Adrenal gland (tissue), 19 donors: ENCODE data around the gene RASSF5. TPM values are rescaled to one million over a fixed set of nuclear protein-coding genes. Genes with fewer than 3 reads are reported as not detected.

Experiments
- DNase-seq, 7 donors: peaks; one replicate each; pipeline ENCODE4 v3.0.0-alpha.2; 2019 to 2020
- H3K27ac ChIP-seq, 5 donors: fragments of 200-600 bp; sonication (generic) in 4 of 5; 1 replicate in 3 of 5; 2 replicates in 2 of 5; pipeline versions ENCODE4 v1.5.1 to v1.8.0; 2016 to 2020; ENCODE audit warnings: mild to moderate bottlenecking in 1 of 5
- H3K27me3 ChIP-seq: fragments of 200-600 bp; 2 replicates; pipeline ENCODE4 v1.8.0; 2021
- H3K36me3 ChIP-seq, 2 donors: fragments of 200-600 bp; replicated peaks in 1 of 2; 1 replicate in 1 of 2; 2 replicates in 1 of 2; pipeline versions ENCODE4 v1.5.1 to v1.8.0; 2018 to 2022
- H3K4me1 ChIP-seq, 2 donors: fragments of 200-600 bp; replicated peaks in 1 of 2; 1 replicate in 1 of 2; 2 replicates in 1 of 2; pipeline versions ENCODE4 v1.5.1 to v1.8.0; 2018 to 2021
- H3K4me3 ChIP-seq, 4 donors: fragments of 200-600 bp; sonication (generic) in 3 of 4; one replicate each; pipeline ENCODE4 v1.5.1; 2016 to 2018
- H3K9me3 ChIP-seq, 3 donors: fragments of 200-600 bp; sonication (generic) in 1 of 3; replicated peaks in 1 of 3; 1 replicate in 2 of 3; 2 replicates in 1 of 3; pipeline versions ENCODE4 v1.5.1 to v1.8.0; 2016 to 2021
- CTCF ChIP-seq, 6 experiments: fragments of 450-650 bp in 4 of 6; fragments of 200-600 bp in 2 of 6; sonication (generic) in 1 of 6; IDR thresholded peaks; 1 replicate in 5 of 6; 2 replicates in 1 of 6; pipeline versions ENCODE4 v1.5.1 to v1.8.0; 2016 to 2021; ENCODE audit warnings: antibody characterized with exemption in 6 of 6, mild to moderate bottlenecking in 2 of 6, moderate library complexity in 1 of 6
- POLR2A ChIP-seq, 2 donors: fragments of 450-650 bp; IDR thresholded peaks; one replicate each; pipeline ENCODE4 v1.6.1; 2017; ENCODE audit warnings: antibody characterized with exemption in 2 of 2, mild to moderate bottlenecking in 2 of 2, moderate library complexity in 1 of 2
- WGBS, 4 donors: extraction: QIAGEN DNeasy Blood & Tissue Kit in 2 of 4; methylation state at CpG; one replicate each; pipeline versions ENCODE4 v1.1.5 to v1.1.7; 2013 to 2017; 5-methylcytosine and 5-hydroxymethylcytosine counted together
- intact Hi-C, 2 donors: fragments of 100-400 bp; cut with DNase I; formaldehyde crosslinking; loops; one replicate each; pipeline versions ENCODE4 v1.14.1 to v1.15.0; 2022 to 2023
- long read RNA-seq, 10 donors: library from polyadenylated mRNA in 3 of 10; unstranded in 2 of 10; stranded (forward) in 1 of 10; transcript quantifications; one replicate each; pipeline ENCODE4 v2.0.0 and lab custom pipeline, GENCODE V29; 2021 to 2026
- polyA plus RNA-seq, 3 donors: library from polyadenylated mRNA; stranded (reverse); fragments of 200-250 nt in 2 of 3; fragments of 350-450 nt in 1 of 3; fragmentation: Illumina TruSeq in 1 of 3; extraction: RNeasy Lipid Tissue Mini Kit (QIAGEN cat#74804) in 1 of 3; gene quantifications; one replicate each; pipeline ENCODE4 v1.2.3, GENCODE V29; 2013 to 2014
- total RNA-seq, 9 donors: library from RNA; depleted of rRNA in 4 of 9; stranded (reverse); fragments of >200 nt in 4 of 9; fragments of 120-200 nt in 1 of 9; fragmentation: NEBNext Ultra II Directional in 1 of 9; extraction: Animal tissue kit (Norgen Biotek cat#: 25700) in 1 of 9; gene quantifications; one replicate each; pipeline versions ENCODE4 v1.1.0 to v1.2.4, GENCODE V29; 2013 to 2023
- donor health status: healthy with polysubstance abuse.
- donor health status: Bipolar disorder and iron deficiency.
- donor health status: DM: yes; HTN: yes; CAD: no.
- donor health status: DM: no; HTN: no; CAD: no.
- donor health status: DM: no; HTN: no; CAD: no.
- donor health status: DM: yes; HTN: yes; CAD: no.

The RASSF5 gene, protein sequence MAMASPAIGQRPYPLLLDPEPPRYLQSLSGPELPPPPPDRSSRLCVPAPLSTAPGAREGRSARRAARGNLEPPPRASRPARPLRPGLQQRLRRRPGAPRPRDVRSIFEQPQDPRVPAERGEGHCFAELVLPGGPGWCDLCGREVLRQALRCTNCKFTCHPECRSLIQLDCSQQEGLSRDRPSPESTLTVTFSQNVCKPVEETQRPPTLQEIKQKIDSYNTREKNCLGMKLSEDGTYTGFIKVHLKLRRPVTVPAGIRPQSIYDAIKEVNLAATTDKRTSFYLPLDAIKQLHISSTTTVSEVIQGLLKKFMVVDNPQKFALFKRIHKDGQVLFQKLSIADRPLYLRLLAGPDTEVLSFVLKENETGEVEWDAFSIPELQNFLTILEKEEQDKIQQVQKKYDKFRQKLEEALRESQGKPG
- total RNA-seq (10 to 100 TPM in 8 of 9 donors, 1 to 10 TPM in 1; 7.1 to 57.9 (median 38.0) TPM), polyA plus RNA-seq (10 to 100 TPM in 2 of 3 donors, 1 to 10 TPM in 1; 9.3 to 25.2 (median 10.4) TPM)
- long read RNA-seq, donor 1, transcript RASSF5-201 (5 exons, 3,496 nt), result major isoform, 5 of 5 reads
- long read RNA-seq, donor 1, partial matches to known transcripts, result 0 of 5 reads
- long read RNA-seq, donor 1, other reads (novel, unspliced or antisense), result 0 of 5 reads
- long read RNA-seq, donor 2, partial matches to known transcripts, result 0 of 2 reads
- long read RNA-seq, donor 2, other reads (novel, unspliced or antisense), result 0 of 2 reads
- long read RNA-seq, donor 3, partial matches to known transcripts, result 0 of 2 reads
- long read RNA-seq, donor 3, other reads (novel, unspliced or antisense), result 0 of 2 reads
- long read RNA-seq, donor 4, transcript RASSF5-201 (5 exons, 3,496 nt), result major isoform, 8 of 12 reads
- long read RNA-seq, donor 4, partial matches to known transcripts, result 0 of 12 reads
- long read RNA-seq, donor 4, other reads (novel, unspliced or antisense), result 4 of 12 reads
- long read RNA-seq, donor 5, transcript RASSF5-201 (5 exons, 3,496 nt), result major isoform, 52 of 96 reads
- long read RNA-seq, donor 5, transcript RASSF5-202 (6 exons, 2,064 nt), result minor isoform, 32 of 96 reads
- long read RNA-seq, donor 5, partial matches to known transcripts, result 2 of 96 reads
- long read RNA-seq, donor 5, other reads (novel, unspliced or antisense), result 9 of 96 reads
- long read RNA-seq, donor 6, partial matches to known transcripts, result 0 of 5 reads
- long read RNA-seq, donor 6, other reads (novel, unspliced or antisense), result 3 of 5 reads
- long read RNA-seq, donor 7, partial matches to known transcripts, result 0 of 5 reads
- long read RNA-seq, donor 7, other reads (novel, unspliced or antisense), result 0 of 5 reads
- long read RNA-seq, donor 8, partial matches to known transcripts, result 0 of 1 reads
- long read RNA-seq, donor 8, other reads (novel, unspliced or antisense), result 0 of 1 reads
- long read RNA-seq, donor 9, partial matches to known transcripts, result 0 of 4 reads
- long read RNA-seq, donor 9, other reads (novel, unspliced or antisense), result 0 of 4 reads
- long read RNA-seq, donor 10, partial matches to known transcripts, result 0 of 2 reads
- long read RNA-seq, donor 10, other reads (novel, unspliced or antisense), result 0 of 2 reads

DNA sequence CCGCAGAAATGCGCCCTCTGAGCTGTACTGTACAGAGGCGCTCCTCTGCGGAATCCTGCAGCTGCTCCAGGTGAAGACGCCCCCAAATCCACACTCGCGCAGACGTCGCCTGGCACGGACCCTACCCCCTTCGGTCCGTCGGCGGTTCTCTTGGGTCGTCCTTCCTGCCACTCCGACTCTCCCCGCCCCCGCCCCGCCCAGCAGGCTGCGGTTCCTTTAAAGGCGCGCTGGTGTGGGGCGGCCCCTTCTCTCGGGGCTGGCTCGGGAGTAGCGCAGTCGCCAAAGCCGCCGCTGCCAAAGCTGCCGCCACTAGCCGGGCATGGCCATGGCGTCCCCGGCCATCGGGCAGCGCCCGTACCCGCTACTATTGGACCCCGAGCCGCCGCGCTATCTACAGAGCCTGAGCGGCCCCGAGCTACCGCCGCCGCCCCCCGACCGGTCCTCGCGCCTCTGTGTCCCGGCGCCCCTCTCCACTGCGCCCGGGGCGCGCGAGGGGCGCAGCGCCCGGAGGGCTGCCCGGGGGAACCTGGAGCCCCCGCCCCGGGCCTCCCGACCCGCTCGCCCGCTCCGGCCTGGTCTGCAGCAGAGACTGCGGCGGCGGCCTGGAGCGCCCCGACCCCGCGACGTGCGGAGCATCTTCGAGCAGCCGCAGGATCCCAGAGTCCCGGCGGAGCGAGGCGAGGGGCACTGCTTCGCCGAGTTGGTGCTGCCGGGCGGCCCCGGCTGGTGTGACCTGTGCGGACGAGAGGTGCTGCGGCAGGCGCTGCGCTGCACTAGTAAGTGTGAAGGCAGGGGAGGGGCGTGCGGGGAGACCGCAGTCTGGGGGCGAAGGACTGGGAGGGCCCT, at the start of gene RASSF5:
RASSF5 (plus strand) TSS at position 248 of the 846 bp plus-strand sequence; CDS start at position 320, 72 bp downstream.
- Histone ChIP-seq H3K27ac (peak within 1 kb of the TSS in 3 of 5 donors; percentile 41 to 75 (median 56)), H3K4me3 (peak within 1 kb of the TSS; percentile 29 to 93 (median 40)), H3K9me3 (no peaks in the 10 kb centered on the region), H3K4me1 (peaks cover 43 to 66% of the 10 kb centered on the region in 2 donors), H3K27me3 (no peaks in the 10 kb centered on the region), H3K36me3 (no peaks in the 10 kb centered on the region)
- peak; percentile 88 to 90 for TF ChIP-seq POLR2A (IDR thresholded peaks at IDR 0.05)
- no peak for TF ChIP-seq CTCF (IDR thresholded peaks at IDR 0.05)
- WGBS, 4 donors, result 0 to 2% (median 1%) methylated on average over 5 to 97 of the region's 97 CpGs
- intact Hi-C loops, result no loop called here
- DNase-seq, result peak; percentile 86 to 94 (median 91)

DNA sequence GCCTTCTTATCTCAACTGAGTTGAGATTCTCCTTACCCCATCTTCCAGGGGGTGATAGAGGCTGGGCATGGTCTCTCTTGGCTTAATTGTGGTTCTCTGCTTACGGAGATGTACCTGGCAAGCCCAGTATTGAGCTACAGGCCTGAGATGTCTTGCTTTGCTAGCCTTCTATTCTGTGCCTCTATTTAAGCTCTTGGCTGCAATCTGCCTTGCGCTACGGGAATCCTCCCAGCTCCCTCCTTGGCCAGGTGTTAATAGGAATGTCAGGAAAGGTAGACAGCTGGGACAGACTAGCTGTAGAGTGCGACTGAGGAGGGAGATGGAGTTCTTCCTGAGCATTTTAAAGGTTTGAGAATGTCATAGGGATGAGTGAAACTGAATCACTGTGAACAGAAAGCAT, 47.6 kb upstream of the RASSF5 start:
- intact Hi-C loops, result no loop called here
- no peaks in the 10 kb centered on the region for H3K27me3 ChIP-seq
- no peak for TF ChIP-seq POLR2A (IDR thresholded peaks at IDR 0.05)
- no peak for TF ChIP-seq CTCF (IDR thresholded peaks at IDR 0.05)
- H3K4me1 ChIP-seq, result peaks cover 7 to 20% of the 10 kb centered on the region in 2 donors
- no peak for DNase-seq
- WGBS, 4 donors, result 94 to 100% (median 97%) methylated on average over 4 of the region's 4 CpGs
- peaks cover 0 to 30% of the 10 kb centered on the region in 2 donors for H3K36me3 ChIP-seq
- no peaks in the 10 kb centered on the region for H3K9me3 ChIP-seq
- H3K4me3 ChIP-seq, result no peak overlapping the region
- no peak overlapping the region for H3K27ac ChIP-seq

GRCh38 chr1:206460836-206461426, 46.4 kb upstream of the RASSF5 start:
- H3K27ac ChIP-seq, result peak overlapping the region in 1 of 5 donors; percentile 43
- TF ChIP-seq CTCF (IDR thresholded peaks at IDR 0.05) (no peak), POLR2A (IDR thresholded peaks at IDR 0.05) (no peak)
- H3K9me3 ChIP-seq, result no peaks in the 10 kb centered on the region
- WGBS, 4 donors, result 75 to 84% (median 81%) methylated on average over 11 to 17 of the region's 17 CpGs
- no peaks in the 10 kb centered on the region for H3K27me3 ChIP-seq
- H3K4me1 ChIP-seq, result peaks cover 9 to 22% of the 10 kb centered on the region in 2 donors
- no peak overlapping the region for H3K4me3 ChIP-seq
- intact Hi-C loops, result no loop called here
- H3K36me3 ChIP-seq, result peaks cover 0 to 18% of the 10 kb centered on the region in 2 donors
- no peak for DNase-seq
